OCI-LY3 (cell line): ENCODE data around the gene SULT4A1.

Experiments used
- H2AFZ ChIP-seq: fragments of 200-600, 300-600 bp; shearing (Covaris generic); 2 replicates; pipeline ENCODE4 v1.6.0; 2014; ENCODE audit warnings: antibody characterized with exemption, low read depth, low read length
- H3K27ac ChIP-seq: fragments of 200-600, 300-600 bp; sonication (generic); 2 replicates; pipeline ENCODE4 v1.5.1; 2014; ENCODE audit warnings: mild to moderate bottlenecking, low read length, moderate library complexity, mixed read lengths
- H3K27me3 ChIP-seq: fragments of 200-600, 300-600 bp; sonication (generic); 2 replicates; pipeline ENCODE4 v1.6.1; 2014; ENCODE audit warnings: low read depth, low read length, mixed read lengths
- H3K36me3 ChIP-seq: fragments of 200-600, 300-600 bp; sonication (generic); replicated peaks from 2 replicates; pipeline ENCODE3; 2014; ENCODE audit warnings: low read depth, low read length, mixed read lengths
- H3K4me1 ChIP-seq: fragments of 300-600, 200-600 bp; sonication (generic); 2 replicates; pipeline ENCODE4 v1.6.1; 2014; ENCODE audit warnings: low read length, mixed read lengths
- H3K4me2 ChIP-seq: fragments of 200-600, 300-600 bp; sonication (generic); 2 replicates; pipeline ENCODE4 v1.6.1; 2014; ENCODE audit warnings: low read length, mixed read lengths
- H3K4me3 ChIP-seq: fragments of 300-600, 200-600 bp; sonication (generic); 2 replicates; pipeline ENCODE4 v1.5.1; 2014; ENCODE audit warnings: antibody characterized with exemption, mild to moderate bottlenecking, low read length, moderate library complexity
- H3K79me2 ChIP-seq: fragments of 300-600, 200-600 bp; shearing (Covaris generic); 2 replicates; pipeline ENCODE4 v1.6.1; 2014; ENCODE audit warnings: mild to moderate bottlenecking, low read length, mixed read lengths
- H3K9ac ChIP-seq: fragments of 300-600, 200-600 bp; shearing (Covaris generic); 2 replicates; pipeline ENCODE4 v1.6.0; 2014; ENCODE audit warnings: mild to moderate bottlenecking, low read length, moderate library complexity
- H3K9me3 ChIP-seq: fragments of 200-600, 300-600 bp; shearing (Covaris generic); 2 replicates; pipeline ENCODE4 v1.6.1; 2014; ENCODE audit warnings: low read length, mixed read lengths; ENCODE audit not compliant: insufficient read depth
- H4K20me1 ChIP-seq: fragments of 200-600, 300-600 bp; sonication (generic); 2 replicates; pipeline ENCODE4 v1.6.1; 2016; ENCODE audit warnings: low read length, mixed read lengths; ENCODE audit not compliant: insufficient read depth
- EZH2phosphoT487 ChIP-seq: fragments of 200-600 bp; shearing (Covaris generic); IDR thresholded peaks from 2 replicates; pipeline ENCODE4 v1.6.1; 2018; ENCODE audit warnings: antibody characterized with exemption, mixed run types, low read depth
- TF ChIP-seq, protein P1 (sequence below): fragments of 200-600, 300-600 bp; sonication (generic); IDR thresholded peaks from 2 replicates; pipeline ENCODE4 v1.5.1; 2014; ENCODE audit warnings: antibody characterized with exemption, low read length, low read depth

SULT4A1 gene

DNA sequence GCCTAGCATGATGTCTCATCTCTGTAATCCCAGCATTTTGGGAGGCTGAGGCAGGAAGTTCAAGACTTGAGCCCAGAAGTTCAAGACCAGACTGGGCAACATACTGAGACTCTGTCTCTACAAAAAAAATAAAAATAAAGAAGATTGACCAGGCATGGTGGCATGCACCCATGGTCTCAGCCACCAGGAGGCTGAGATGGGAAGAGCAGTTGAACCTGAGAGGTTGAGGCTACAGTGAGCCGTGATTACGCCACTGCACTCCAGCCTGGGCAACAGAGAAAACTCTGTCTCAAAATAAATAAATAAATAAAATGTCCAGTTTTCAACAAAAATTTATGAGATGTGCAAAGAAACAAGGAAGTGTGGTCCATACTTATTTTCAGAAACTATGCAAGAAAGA is 78.5 kb downstream of the SULT4A1 start:
- Histone ChIP-seq H3K4me3 (no peak overlapping the region), H3K27me3 (peaks cover 13% of the 10 kb centered on the region), H3K27ac (no peak overlapping the region), H3K36me3 (no peaks in the 10 kb centered on the region), H3K4me2 (no peak overlapping the region), H2AFZ (no peak overlapping the region), H3K9ac (no peak overlapping the region), H3K79me2 (no peaks in the 10 kb centered on the region), H3K9me3 (no peaks in the 10 kb centered on the region), H3K4me1 (no peaks in the 10 kb centered on the region), H4K20me1 (no peaks in the 10 kb centered on the region)
- no peak for TF ChIP-seq EZH2phosphoT487
- TF ChIP-seq, protein P1, sequence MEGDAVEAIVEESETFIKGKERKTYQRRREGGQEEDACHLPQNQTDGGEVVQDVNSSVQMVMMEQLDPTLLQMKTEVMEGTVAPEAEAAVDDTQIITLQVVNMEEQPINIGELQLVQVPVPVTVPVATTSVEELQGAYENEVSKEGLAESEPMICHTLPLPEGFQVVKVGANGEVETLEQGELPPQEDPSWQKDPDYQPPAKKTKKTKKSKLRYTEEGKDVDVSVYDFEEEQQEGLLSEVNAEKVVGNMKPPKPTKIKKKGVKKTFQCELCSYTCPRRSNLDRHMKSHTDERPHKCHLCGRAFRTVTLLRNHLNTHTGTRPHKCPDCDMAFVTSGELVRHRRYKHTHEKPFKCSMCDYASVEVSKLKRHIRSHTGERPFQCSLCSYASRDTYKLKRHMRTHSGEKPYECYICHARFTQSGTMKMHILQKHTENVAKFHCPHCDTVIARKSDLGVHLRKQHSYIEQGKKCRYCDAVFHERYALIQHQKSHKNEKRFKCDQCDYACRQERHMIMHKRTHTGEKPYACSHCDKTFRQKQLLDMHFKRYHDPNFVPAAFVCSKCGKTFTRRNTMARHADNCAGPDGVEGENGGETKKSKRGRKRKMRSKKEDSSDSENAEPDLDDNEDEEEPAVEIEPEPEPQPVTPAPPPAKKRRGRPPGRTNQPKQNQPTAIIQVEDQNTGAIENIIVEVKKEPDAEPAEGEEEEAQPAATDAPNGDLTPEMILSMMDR = no peak

DNA sequence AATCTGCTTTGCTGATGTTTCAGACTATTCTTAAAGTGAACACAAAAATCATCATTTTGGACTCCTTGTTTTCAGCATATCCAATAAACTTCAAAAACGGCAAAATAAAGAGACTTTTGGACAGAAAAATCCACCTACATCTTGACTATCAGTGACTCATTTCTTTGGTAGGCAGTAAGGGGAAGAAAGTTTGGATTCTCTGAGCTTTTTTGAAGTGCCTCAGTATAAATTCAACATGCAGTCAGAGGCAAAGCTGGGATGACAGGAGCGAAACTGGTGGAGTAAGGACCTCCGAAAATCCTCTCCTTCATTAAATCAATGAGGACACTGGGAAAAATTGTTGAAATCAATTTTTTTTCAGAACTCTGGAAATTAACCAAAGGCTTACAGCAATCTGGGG is 79.9 kb downstream of the SULT4A1 start:
- Histone ChIP-seq H3K4me3 (no peak overlapping the region), H3K27me3 (peaks cover 13% of the 10 kb centered on the region), H3K9ac (no peak overlapping the region)

DNA sequence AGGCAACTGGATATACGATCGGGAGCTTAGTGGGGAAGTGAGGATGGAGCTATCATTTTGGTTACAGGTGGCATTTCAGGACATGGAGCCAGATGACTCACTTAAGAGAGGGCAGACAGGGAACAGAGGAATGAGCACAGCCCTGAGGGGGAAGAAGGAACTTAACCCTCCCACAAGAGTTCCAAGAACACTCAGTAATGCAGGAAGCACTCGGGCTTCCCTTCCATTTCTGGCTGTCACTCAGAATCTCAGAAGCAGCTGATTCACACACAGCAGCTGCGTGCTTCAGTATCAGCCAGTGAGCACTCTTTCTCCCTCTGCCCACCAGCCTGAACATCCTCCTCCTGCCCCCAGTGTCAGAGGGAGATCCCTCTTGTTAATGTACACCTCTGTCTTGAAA is 85.0 kb downstream of the SULT4A1 start:
- Histone ChIP-seq H3K79me2 (no peaks in the 10 kb centered on the region), H3K9ac (no peak overlapping the region), H4K20me1 (no peaks in the 10 kb centered on the region), H3K4me1 (peaks cover 5% of the 10 kb centered on the region; the same call in 1 of the 2 replicates), H3K4me2 (no peak overlapping the region), H3K9me3 (no peaks in the 10 kb centered on the region), H3K4me3 (no peak overlapping the region), H3K36me3 (no peaks in the 10 kb centered on the region), H3K27ac (no peak overlapping the region), H2AFZ (no peak overlapping the region), H3K27me3 (peaks cover 3% of the 10 kb centered on the region)
- TF ChIP-seq, protein P1 = no peak

More for the DNA sequence above, 79.9 kb downstream of the SULT4A1 start:
- Histone ChIP-seq H3K9me3 (no peaks in the 10 kb centered on the region), H3K4me1 (no peaks in the 10 kb centered on the region), H3K27ac (no peak overlapping the region), H3K36me3 (no peaks in the 10 kb centered on the region), H2AFZ (no peak overlapping the region), H4K20me1 (no peaks in the 10 kb centered on the region), H3K79me2 (no peaks in the 10 kb centered on the region), H3K4me2 (no peak overlapping the region)
- TF ChIP-seq, protein P1 = no peak
- no peak for TF ChIP-seq EZH2phosphoT487

DNA sequence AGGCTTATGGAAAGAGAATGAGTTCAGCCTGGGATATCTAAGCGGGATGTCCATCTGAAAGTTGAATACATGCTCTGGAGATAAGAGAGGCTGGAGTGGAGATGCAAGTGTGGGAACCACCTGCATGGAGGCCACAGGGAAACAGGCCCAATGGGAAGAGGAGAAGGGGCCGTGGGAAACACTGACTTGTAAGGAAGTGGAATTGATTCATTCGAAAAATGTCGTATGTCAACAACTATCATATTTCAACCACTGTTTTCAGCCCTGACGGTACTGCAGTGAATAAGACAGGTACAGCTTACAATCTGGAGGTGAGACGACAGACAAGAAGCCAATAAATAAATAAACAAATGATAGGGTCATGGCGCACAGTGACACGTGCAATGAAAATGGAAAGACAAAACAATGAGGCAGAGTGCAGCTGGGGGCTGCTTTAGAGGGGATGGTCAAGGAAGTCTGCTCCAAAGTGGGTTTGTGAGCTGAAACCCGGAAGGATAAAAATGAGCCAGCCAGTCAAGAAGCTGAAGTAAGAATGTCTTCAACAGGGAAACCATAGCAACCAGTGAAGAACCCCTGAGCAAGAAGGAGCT is 86.1 kb downstream of the SULT4A1 start:
- H3K27me3 ChIP-seq = no peaks in the 10 kb centered on the region; the same call in none of the 2 replicates
- no peaks in the 10 kb centered on the region for H3K79me2 ChIP-seq
- H2AFZ ChIP-seq = no peak overlapping the region
- H3K36me3 ChIP-seq = no peaks in the 10 kb centered on the region
- H4K20me1 ChIP-seq = no peaks in the 10 kb centered on the region
- no peak overlapping the region for H3K9ac ChIP-seq
- peaks cover 5% of the 10 kb centered on the region; the same call in 1 of the 2 replicates for H3K4me1 ChIP-seq
- H3K4me2 ChIP-seq = no peak overlapping the region
- no peak overlapping the region for H3K27ac ChIP-seq
- no peaks in the 10 kb centered on the region for H3K9me3 ChIP-seq
- TF ChIP-seq, protein P1 = no peak
- no peak for TF ChIP-seq EZH2phosphoT487
- H3K4me3 ChIP-seq = no peak overlapping the region
